T47D (cell line): ENCODE results near the gene CENATAC.
"Not testable (repeated sequence)": the region's sequence is repeated elsewhere in the genome, so short reads cannot be mapped to it uniquely, and the experiment has no call there.

Experiments used
- DNase-seq, 2 experiments: peaks; one replicate each; pipeline versions ENCODE4 v3.0.0 to v3.0.0-alpha.2; 2011 to 2012; ENCODE audit warnings: low read depth in 1 of 2, low spot score in 1 of 2
- JUND ChIP-seq: IDR thresholded peaks from 2 replicates; pipeline ENCODE4 v1.6.1; 2012; ENCODE audit warnings: low read depth
- in situ Hi-C: cut with HindIII; loops from 2 replicates; pipeline ENCODE4 v1.10.0; 2016; ENCODE audit warnings: low sequenced_read_pairs, low pct_unique_long_range_greater_than_20kb

Gene CENATAC

GRCh38 chr11:119056421-119056999, 58.6 kb downstream of the CENATAC start:
- no peak for TF ChIP-seq JUND
- peak; percentile 49 to 56 for DNase-seq
- in situ Hi-C loops: no loop called here

GRCh38 chr11:119057000-119057769, 59.2 kb downstream of the CENATAC start, which contains the start of gene HYOU1:
Gene HYOU1, minus strand, starts transcription at chr11:119057205. Its CDS starts 1,045 bp downstream, at chr11:119056160.
- in situ Hi-C loops: no loop called here
- no peak; the same call in 1 of the 2 replicates for TF ChIP-seq JUND
- peak; percentile 99 for DNase-seq

GRCh38 chr11:119059128-119059527, 61.2 kb downstream of the CENATAC start:
- in situ Hi-C loops: not testable (repeated sequence)

GRCh38 chr11:119061256-119061655, 63.3 kb downstream of the CENATAC start:
- no peak for DNase-seq
- TF ChIP-seq JUND: no peak
- in situ Hi-C loops: no loop called here

More at GRCh38 chr11:119059128-119059527, 61.2 kb downstream of the CENATAC start:
- DNase-seq: not testable (repeated sequence)

- TF ChIP-seq JUND: no peak
- DNase-seq: no peak
- in situ Hi-C loops: no loop called here
Observed at GRCh38 chr11:119062779-119063178, 64.8 kb downstream of the CENATAC start.

- DNase-seq: peak in 1 of 2 experiments; percentile 76
- in situ Hi-C loops: no loop called here
- no peak for TF ChIP-seq JUND
Observed at GRCh38 chr11:119065369-119065768, 67.4 kb downstream of the CENATAC start.
